ENCODE results near the gene SNAPC5.
"Not testable (repeated sequence)": the region's sequence is repeated elsewhere in the genome, so short reads cannot be mapped to it uniquely, and the experiment has no call there.

The SNAPC5 gene

GRCh38 chr15:66497502-66498455, at the start of gene SNAPC5:
Gene SNAPC5 (minus strand): TSS chr15:66497762. CDS start chr15:66497731, 31 bp downstream.
- peak; percentile 97 to 98 for DNase-seq (ENCODE audit: low read depth in 2 of 2)

- DNase-seq (ENCODE audit: low read depth in 2 of 2) = no peak
Measured at GRCh38 chr15:66545255-66545654, 47.7 kb upstream of the SNAPC5 start.

GRCh38 chr15:66542896-66543295, 45.3 kb upstream of the SNAPC5 start:
- DNase-seq (ENCODE audit: low read depth in 2 of 2) = no peak

- no peak for DNase-seq (ENCODE audit: low read depth in 2 of 2)
Measured at GRCh38 chr15:66535056-66535455, 37.5 kb upstream of the SNAPC5 start.

- DNase-seq (ENCODE audit: low read depth in 2 of 2) = no peak
Measured at GRCh38 chr15:66524838-66525237, 27.3 kb upstream of the SNAPC5 start.

GRCh38 chr15:66523926-66524325, 26.4 kb upstream of the SNAPC5 start:
- DNase-seq (ENCODE audit: low read depth in 2 of 2) = no peak

GRCh38 chr15:66515901-66516322, 18.4 kb upstream of the SNAPC5 start:
- no peak for DNase-seq (ENCODE audit: low read depth in 2 of 2)

- no peak for DNase-seq (ENCODE audit: low read depth in 2 of 2)
Measured at GRCh38 chr15:66514586-66514985, 17.0 kb upstream of the SNAPC5 start.

GRCh38 chr15:66508293-66508883, 10.8 kb upstream of the SNAPC5 start:
- DNase-seq (ENCODE audit: low read depth in 2 of 2) = no peak

GRCh38 chr15:66505818-66506217, 8.3 kb upstream of the SNAPC5 start:
- DNase-seq (ENCODE audit: low read depth in 2 of 2) = no peak

GRCh38 chr15:66505430-66505811, 7.9 kb upstream of the SNAPC5 start:
- no peak for DNase-seq (ENCODE audit: low read depth in 2 of 2)

- DNase-seq (ENCODE audit: low read depth in 2 of 2) = peak; percentile 65 to 73
Measured at GRCh38 chr15:66504563-66505429, 7.2 kb upstream of the SNAPC5 start, which contains the start of the genes RPL4 and ZWILCH. Gene RPL4 (minus strand): TSS chr15:66504855. CDS start chr15:66504790, 65 bp downstream. Gene ZWILCH (plus strand): TSS chr15:66505326. CDS start chr15:66505339, 13 bp downstream.

- DNase-seq (ENCODE audit: low read depth in 2 of 2) = no peak
Measured at GRCh38 chr15:66503780-66504562, 6.4 kb upstream of the SNAPC5 start.

GRCh38 chr15:66503041-66503648, 5.6 kb upstream of the SNAPC5 start:
- DNase-seq (ENCODE audit: low read depth in 2 of 2) = not testable (repeated sequence)

GRCh38 chr15:66502491-66502890, 4.9 kb upstream of the SNAPC5 start:
- DNase-seq (ENCODE audit: low read depth in 2 of 2) = no peak

GRCh38 chr15:66500346-66500745, 2.8 kb upstream of the SNAPC5 start:
- DNase-seq (ENCODE audit: low read depth in 2 of 2) = not testable (repeated sequence)

- no peak for DNase-seq (ENCODE audit: low read depth in 2 of 2)
Measured at GRCh38 chr15:66498501-66499386, 1.2 kb upstream of the SNAPC5 start.

GRCh38 chr15:66496951-66497501, 536 bp downstream of the SNAPC5 start:
- no peak for DNase-seq (ENCODE audit: low read depth in 2 of 2)

- DNase-seq (ENCODE audit: low read depth in 2 of 2) = no peak
Measured at GRCh38 chr15:66494262-66494661, 3.3 kb downstream of the SNAPC5 start.
